Measurements from ENCODE around the gene ETNK2. TPM values are rescaled to one million over a fixed set of nuclear protein-coding genes. Genes with fewer than 3 reads are reported as not detected.

Gene ETNK2
- total and polyA plus RNA-seq, 2 donors (not counting 1 experiment from before 2014, with no cell fraction given): 0.49 to 2.8 TPM

DNA sequence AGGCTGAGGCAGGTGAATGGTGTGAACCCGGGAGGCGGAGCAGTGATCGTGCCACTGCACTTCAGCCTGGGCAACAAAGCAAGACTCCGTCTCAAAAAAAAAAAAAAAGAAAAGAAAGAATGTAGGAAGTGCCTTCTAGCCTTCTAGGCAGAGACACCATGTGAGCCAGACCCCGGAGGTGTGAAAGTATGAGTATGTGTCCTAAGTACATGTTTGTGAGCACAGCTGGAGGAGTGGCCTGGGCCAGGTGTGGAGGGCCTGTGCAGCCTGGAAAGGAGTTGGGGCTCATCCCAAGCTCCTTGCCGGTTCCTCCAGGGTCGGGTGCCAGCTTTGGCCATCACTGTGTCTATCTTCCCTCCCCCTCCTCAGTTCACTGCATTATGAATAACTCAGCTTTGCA, 66.0 kb downstream of the ETNK2 start:
- ATAC-seq (ENCODE audit: low read depth) (peak; percentile 7), DNase-seq (no peak)
- Mint-ChIP-seq H3K4me3 (no peak overlapping the region), H3K9me3 (ENCODE audit: insufficient read depth) (no peaks in the 10 kb centered on the region), H3K4me1 (no peaks in the 10 kb centered on the region), H3K27ac (no peak overlapping the region), H3K27me3 (peaks cover 14% of the 10 kb centered on the region)
- H3K79me2 ChIP-seq (ENCODE audit: control insufficient read depth, insufficient read depth, low read length): no peaks in the 10 kb centered on the region
- no peaks in the 10 kb centered on the region for H3K36me3 ChIP-seq (replicated peaks in 1 of 2; ENCODE audit: control extremely low read depth in 1 of 2, control insufficient read depth in 1 of 2, extremely low read depth in 1 of 2, insufficient read depth in 2 of 2, low read length in 1 of 2)
- no peak overlapping the region for H3K4me3 ChIP-seq (ENCODE audit: control extremely low read depth in 1 of 5, extremely low read depth in 1 of 5, insufficient read depth in 1 of 5, low read depth in 2 of 5, low read length in 4 of 5)
- H3K4me1 ChIP-seq (ENCODE audit: control insufficient read depth in 2 of 2, insufficient read depth in 2 of 2, low read length in 2 of 2): no peaks in the 10 kb centered on the region
- TF ChIP-seq EZH2 (IDR thresholded peaks at IDR 0.05; ENCODE audit: borderline replicate concordance, insufficient read depth, low read depth, low read length, poor library complexity, severe bottlenecking): no peak
- TF ChIP-seq, protein P1, sequence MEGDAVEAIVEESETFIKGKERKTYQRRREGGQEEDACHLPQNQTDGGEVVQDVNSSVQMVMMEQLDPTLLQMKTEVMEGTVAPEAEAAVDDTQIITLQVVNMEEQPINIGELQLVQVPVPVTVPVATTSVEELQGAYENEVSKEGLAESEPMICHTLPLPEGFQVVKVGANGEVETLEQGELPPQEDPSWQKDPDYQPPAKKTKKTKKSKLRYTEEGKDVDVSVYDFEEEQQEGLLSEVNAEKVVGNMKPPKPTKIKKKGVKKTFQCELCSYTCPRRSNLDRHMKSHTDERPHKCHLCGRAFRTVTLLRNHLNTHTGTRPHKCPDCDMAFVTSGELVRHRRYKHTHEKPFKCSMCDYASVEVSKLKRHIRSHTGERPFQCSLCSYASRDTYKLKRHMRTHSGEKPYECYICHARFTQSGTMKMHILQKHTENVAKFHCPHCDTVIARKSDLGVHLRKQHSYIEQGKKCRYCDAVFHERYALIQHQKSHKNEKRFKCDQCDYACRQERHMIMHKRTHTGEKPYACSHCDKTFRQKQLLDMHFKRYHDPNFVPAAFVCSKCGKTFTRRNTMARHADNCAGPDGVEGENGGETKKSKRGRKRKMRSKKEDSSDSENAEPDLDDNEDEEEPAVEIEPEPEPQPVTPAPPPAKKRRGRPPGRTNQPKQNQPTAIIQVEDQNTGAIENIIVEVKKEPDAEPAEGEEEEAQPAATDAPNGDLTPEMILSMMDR (IDR thresholded peaks at IDR 0.05): no peak
- ChIA-PET CTCF (no interaction called here), POLR2A (no interaction called here)
- no peaks in the 10 kb centered on the region for H3K9me3 ChIP-seq (ENCODE audit: control extremely low read depth in 1 of 3, control insufficient read depth in 2 of 3, insufficient read depth in 1 of 3, low read length in 2 of 3)
- WGBS (ENCODE audit: insufficient coverage): 100% methylated on average over 4 of the region's 7 CpGs
- H4K20me1 ChIP-seq (ENCODE audit: control insufficient read depth, insufficient read depth, low read length, poor library complexity, severe bottlenecking): no peaks in the 10 kb centered on the region
- peaks cover 0 to 3% (median 0%) of the 10 kb centered on the region in 4 experiments for H3K27me3 ChIP-seq (replicated peaks in 1 of 4; ENCODE audit: control extremely low read depth in 1 of 4, control insufficient read depth in 3 of 4, insufficient read depth in 4 of 4, low read length in 3 of 4)
- intact Hi-C loops (cut with micrococcal nuclease): no loop called here
- H3K27ac ChIP-seq (ENCODE audit: low read length in 2 of 2): no peak overlapping the region
- H3K4me2 ChIP-seq (replicated peaks; ENCODE audit: low read depth, low read length, poor library complexity, severe bottlenecking): no peak overlapping the region
- no peak overlapping the region for H2AFZ ChIP-seq (ENCODE audit: insufficient read depth, low read depth, low read length, poor library complexity, severe bottlenecking)
- no peak overlapping the region for H3K9ac ChIP-seq (ENCODE audit: low read length)

DNA sequence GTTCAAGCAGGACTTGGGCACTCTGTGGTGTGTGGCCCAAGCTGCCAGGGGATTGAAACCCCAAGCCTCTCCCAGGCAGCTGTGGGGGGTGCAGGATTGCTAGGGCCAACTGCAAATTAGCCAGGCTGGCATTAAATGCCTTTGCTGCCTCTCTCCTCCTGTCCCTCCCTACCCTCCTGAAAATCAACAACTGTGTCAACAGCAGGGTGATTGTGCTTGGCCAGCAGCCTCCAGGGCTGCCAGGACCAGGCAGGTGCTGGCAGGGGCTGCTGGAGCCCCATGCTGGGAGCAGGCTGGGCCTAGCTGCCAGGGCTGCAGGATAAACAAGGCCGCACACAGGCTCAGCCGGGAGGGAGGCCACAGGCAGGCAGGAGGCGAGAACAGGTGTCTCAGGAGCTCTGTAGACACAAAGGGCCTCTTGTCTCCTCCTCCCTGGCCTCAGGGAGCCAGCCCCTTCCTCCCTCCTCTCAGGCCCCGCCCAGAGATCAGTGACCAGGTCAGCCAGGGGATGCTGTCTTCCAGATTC, 67.5 kb downstream of the ETNK2 start:
- Histone ChIP-seq H3K9me3 (ENCODE audit: control extremely low read depth in 1 of 3, control insufficient read depth in 2 of 3, insufficient read depth in 1 of 3, low read length in 2 of 3) (no peaks in the 10 kb centered on the region), H2AFZ (ENCODE audit: insufficient read depth, low read depth, low read length, poor library complexity, severe bottlenecking) (no peak overlapping the region), H3K4me1 (ENCODE audit: control insufficient read depth in 2 of 2, insufficient read depth in 2 of 2, low read length in 2 of 2) (no peaks in the 10 kb centered on the region), H3K27ac (ENCODE audit: low read length in 2 of 2) (no peak overlapping the region), H3K9ac (ENCODE audit: low read length) (no peak overlapping the region), H4K20me1 (ENCODE audit: control insufficient read depth, insufficient read depth, low read length, poor library complexity, severe bottlenecking) (no peaks in the 10 kb centered on the region), H3K36me3 (replicated peaks in 1 of 2; ENCODE audit: control extremely low read depth in 1 of 2, control insufficient read depth in 1 of 2, extremely low read depth in 1 of 2, insufficient read depth in 2 of 2, low read length in 1 of 2) (no peaks in the 10 kb centered on the region), H3K79me2 (ENCODE audit: control insufficient read depth, insufficient read depth, low read length) (no peaks in the 10 kb centered on the region), H3K4me3 (ENCODE audit: control extremely low read depth in 1 of 5, extremely low read depth in 1 of 5, insufficient read depth in 1 of 5, low read depth in 2 of 5, low read length in 4 of 5) (no peak overlapping the region), H3K4me2 (replicated peaks; ENCODE audit: low read depth, low read length, poor library complexity, severe bottlenecking) (no peak overlapping the region), H3K27me3 (replicated peaks in 1 of 4; ENCODE audit: control extremely low read depth in 1 of 4, control insufficient read depth in 3 of 4, insufficient read depth in 4 of 4, low read length in 3 of 4) (peaks cover 0 to 3% (median 1%) of the 10 kb centered on the region in 4 experiments)
- no peak for DNase-seq
- 100% methylated on average over 1 of the region's 4 CpGs for WGBS (ENCODE audit: insufficient coverage)
- no peak overlapping the region for H3K27ac Mint-ChIP-seq
- no peak overlapping the region for H3K4me3 Mint-ChIP-seq
- H3K9me3 Mint-ChIP-seq (ENCODE audit: insufficient read depth): no peaks in the 10 kb centered on the region
- ChIA-PET CTCF (no interaction called here), POLR2A (no interaction called here)
- peaks cover 14% of the 10 kb centered on the region for H3K27me3 Mint-ChIP-seq
- ATAC-seq (ENCODE audit: low read depth): no peak
- no peaks in the 10 kb centered on the region for H3K4me1 Mint-ChIP-seq
- TF ChIP-seq EZH2 (IDR thresholded peaks at IDR 0.05; ENCODE audit: borderline replicate concordance, insufficient read depth, low read depth, low read length, poor library complexity, severe bottlenecking): no peak
- TF ChIP-seq, protein P1 (IDR thresholded peaks at IDR 0.05): no peak
- intact Hi-C loops (cut with micrococcal nuclease): no loop called here
